LHCN-M2 (cell line): Measurements from ENCODE around the gene EVC. TPM values are rescaled to one million over a fixed set of nuclear protein-coding genes. Genes with fewer than 3 reads are reported as not detected.

Experiments used
- DNase-seq: peaks from one replicate; pipeline ENCODE4 v3.0.0-alpha.2; 2012; ENCODE audit warnings: low read depth
- total RNA-seq: library from RNA; depleted of rRNA; stranded (reverse); fragments of >200 nt; gene quantifications from 2 replicates; pipeline ENCODE4 v1.2.3, GENCODE V29; 2014

Gene EVC
- total RNA-seq, 1 experiment from 2014 or later: 219 TPM

- DNase-seq: peak; percentile 73
These were observed 75.0 kb downstream of the EVC start for GRCh38 chr4:5785806-5786680.

- DNase-seq: no peak
These were observed 76.3 kb downstream of the EVC start for GRCh38 chr4:5787311-5787710.

- no peak for DNase-seq
These were observed 77.1 kb downstream of the EVC start for GRCh38 chr4:5788144-5788543.

GRCh38 chr4:5789141-5789540 is 78.1 kb downstream of the EVC start:
- DNase-seq: no peak

- no peak for DNase-seq
These were observed 79.5 kb downstream of the EVC start for GRCh38 chr4:5790546-5790857.

GRCh38 chr4:5791654-5792053 is 80.7 kb downstream of the EVC start:
- DNase-seq: no peak

- no peak for DNase-seq
These were observed 82.5 kb downstream of the EVC start for GRCh38 chr4:5793514-5793913.

GRCh38 chr4:5795580-5795979 is 84.6 kb downstream of the EVC start:
- no peak for DNase-seq

GRCh38 chr4:5796976-5797375 is 86.0 kb downstream of the EVC start:
- no peak for DNase-seq

GRCh38 chr4:5797866-5798265 is 86.9 kb downstream of the EVC start:
- no peak for DNase-seq

GRCh38 chr4:5798462-5798861 is 87.5 kb downstream of the EVC start:
- DNase-seq: no peak

- no peak for DNase-seq
These were observed 87.9 kb downstream of the EVC start for GRCh38 chr4:5798946-5799345.

GRCh38 chr4:5799406-5799805 is 88.4 kb downstream of the EVC start:
- no peak for DNase-seq

- no peak for DNase-seq
These were observed 89.5 kb downstream of the EVC start for GRCh38 chr4:5800496-5800895.

GRCh38 chr4:5801696-5802095 is 90.7 kb downstream of the EVC start:
- DNase-seq: no peak

GRCh38 chr4:5802565-5802964 is 91.6 kb downstream of the EVC start:
- no peak for DNase-seq

GRCh38 chr4:5804656-5805055 is 93.7 kb downstream of the EVC start:
- no peak for DNase-seq

GRCh38 chr4:5805270-5805669 is 94.3 kb downstream of the EVC start:
- no peak for DNase-seq

GRCh38 chr4:5808081-5808741 is 97.2 kb downstream of the EVC start:
- peak; percentile 46 for DNase-seq

GRCh38 chr4:5809216-5809776 is 98.3 kb downstream of the EVC start:
- DNase-seq: no peak

- DNase-seq: no peak
These were observed 99.2 kb downstream of the EVC start for GRCh38 chr4:5810151-5810550.

- no peak for DNase-seq
These were observed 99.9 kb downstream of the EVC start for GRCh38 chr4:5810770-5811430.
